Type B pancreatic cell (in vitro differentiated cells): ENCODE measurements around the gene IMMP2L. TPM values are rescaled to one million over a fixed set of nuclear protein-coding genes. Genes with fewer than 3 reads are reported as not detected.
"Not testable (repeated sequence)": the region's sequence is repeated elsewhere in the genome, so short reads cannot be mapped to it uniquely, and the experiment has no call there.

Experiments
- DNase-seq: peaks from one replicate; pipeline ENCODE4 v3.0.0; 2021; ENCODE audit warnings: mixed read lengths; ENCODE audit not compliant: unreplicated experiment; ENCODE audit errors: extremely low spot score
- H3K27ac Mint-ChIP-seq: 2 replicates; pipeline ENCODE4 v1.8.0; 2021; ENCODE audit warnings: mild to moderate bottlenecking, mixed read lengths
- H3K27me3 Mint-ChIP-seq: 2 replicates; pipeline ENCODE4 v1.8.0; 2021; ENCODE audit warnings: mixed read lengths
- H3K36me3 Mint-ChIP-seq: 2 replicates; pipeline ENCODE4 v1.8.0; 2021; ENCODE audit warnings: mixed read lengths
- H3K4me1 Mint-ChIP-seq: one replicate; pipeline ENCODE4 v1.8.0; 2021; ENCODE audit warnings: mixed read lengths; ENCODE audit not compliant: unreplicated experiment
- H3K4me3 Mint-ChIP-seq: 2 replicates; pipeline ENCODE4 v1.8.0; 2021; ENCODE audit warnings: mild to moderate bottlenecking, mixed read lengths
- H3K9me3 Mint-ChIP-seq: 2 replicates; pipeline ENCODE4 v1.8.0; 2021; ENCODE audit warnings: mixed read lengths
- total RNA-seq: library from RNA; stranded (reverse); gene quantifications from 2 replicates; pipeline ENCODE4 v1.2.1, GENCODE V29; 2021; ENCODE audit warnings: low replicate concordance
- TF ChIP-seq, protein P1 (sequence below): fragments of 200-600 bp; sonication (generic); conservative IDR thresholded peaks from 2 replicates; pipeline ENCODE4 v1.5.0; 2021; ENCODE audit warnings: antibody characterized with exemption, mild to moderate bottlenecking

IMMP2L gene
- total RNA-seq, 1 donor from 2014 or later = 23.0 TPM

DNA sequence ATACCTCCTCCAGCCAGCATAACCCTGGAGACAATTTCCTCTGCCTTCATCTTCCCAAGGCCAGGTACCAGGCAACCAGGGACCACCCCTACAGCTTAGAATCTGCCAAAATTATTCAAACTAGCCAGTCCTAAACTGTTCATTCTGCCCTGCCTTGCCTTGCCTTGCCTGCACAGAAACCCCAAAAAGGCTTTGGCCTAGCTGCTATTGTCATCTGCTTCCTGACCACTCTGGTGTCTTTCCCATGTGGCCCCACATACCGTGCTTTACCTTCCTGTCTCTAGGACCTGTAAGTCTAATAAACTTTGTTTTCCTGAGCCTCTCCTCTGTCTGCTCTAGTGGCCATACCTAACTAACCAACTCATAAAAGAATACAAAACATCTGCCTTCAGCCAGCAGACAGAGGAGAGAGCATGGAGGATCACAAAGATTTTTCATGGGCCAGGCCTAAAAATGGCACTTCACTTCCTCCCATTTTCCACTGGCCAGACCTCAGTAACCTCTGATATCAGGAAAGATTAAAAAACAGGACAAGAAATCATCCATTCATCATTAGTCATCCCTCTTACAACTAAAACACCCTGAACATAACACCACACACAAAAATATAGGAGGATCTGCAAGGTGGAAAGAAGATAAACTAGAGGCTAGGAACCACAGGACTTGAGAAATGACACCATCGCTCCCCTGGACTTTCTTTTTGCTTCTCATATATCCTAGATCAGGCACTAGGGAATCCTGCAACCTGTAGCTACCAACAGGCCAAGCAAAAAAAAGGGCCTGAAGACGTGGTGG lies 51.5 kb downstream of the IMMP2L start:
- Mint-ChIP-seq H3K27me3 (no peaks in the 10 kb centered on the region), H3K27ac (no peak overlapping the region), H3K9me3 (peaks cover 5% of the 10 kb centered on the region), H3K4me1 (no peaks in the 10 kb centered on the region), H3K36me3 (peaks cover 8% of the 10 kb centered on the region), H3K4me3 (no peak overlapping the region)
- TF ChIP-seq, protein P1, sequence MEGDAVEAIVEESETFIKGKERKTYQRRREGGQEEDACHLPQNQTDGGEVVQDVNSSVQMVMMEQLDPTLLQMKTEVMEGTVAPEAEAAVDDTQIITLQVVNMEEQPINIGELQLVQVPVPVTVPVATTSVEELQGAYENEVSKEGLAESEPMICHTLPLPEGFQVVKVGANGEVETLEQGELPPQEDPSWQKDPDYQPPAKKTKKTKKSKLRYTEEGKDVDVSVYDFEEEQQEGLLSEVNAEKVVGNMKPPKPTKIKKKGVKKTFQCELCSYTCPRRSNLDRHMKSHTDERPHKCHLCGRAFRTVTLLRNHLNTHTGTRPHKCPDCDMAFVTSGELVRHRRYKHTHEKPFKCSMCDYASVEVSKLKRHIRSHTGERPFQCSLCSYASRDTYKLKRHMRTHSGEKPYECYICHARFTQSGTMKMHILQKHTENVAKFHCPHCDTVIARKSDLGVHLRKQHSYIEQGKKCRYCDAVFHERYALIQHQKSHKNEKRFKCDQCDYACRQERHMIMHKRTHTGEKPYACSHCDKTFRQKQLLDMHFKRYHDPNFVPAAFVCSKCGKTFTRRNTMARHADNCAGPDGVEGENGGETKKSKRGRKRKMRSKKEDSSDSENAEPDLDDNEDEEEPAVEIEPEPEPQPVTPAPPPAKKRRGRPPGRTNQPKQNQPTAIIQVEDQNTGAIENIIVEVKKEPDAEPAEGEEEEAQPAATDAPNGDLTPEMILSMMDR = no peak
- no peak for DNase-seq

DNA sequence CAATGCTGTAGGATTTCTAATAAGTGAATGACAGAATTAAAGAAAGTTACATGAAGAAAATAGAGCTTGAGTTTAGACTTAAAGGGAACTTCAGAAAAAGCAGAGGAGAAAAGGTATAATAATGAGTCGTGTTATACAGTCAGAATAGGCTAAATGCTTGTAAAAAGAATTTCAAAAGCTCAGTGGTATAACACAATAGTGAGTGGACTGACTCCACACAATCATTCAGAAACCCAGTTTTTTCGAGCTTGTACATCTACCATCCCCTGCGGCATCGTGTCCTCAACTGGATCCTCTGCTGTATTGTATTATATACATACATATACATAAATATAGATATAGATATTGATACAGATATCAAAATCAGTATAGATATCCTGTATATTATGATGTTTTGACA lies 52.2 kb downstream of the IMMP2L start:
- TF ChIP-seq, protein P1 = no peak
- H3K4me3 Mint-ChIP-seq = no peak overlapping the region
- H3K36me3 Mint-ChIP-seq = peaks cover 8% of the 10 kb centered on the region
- DNase-seq = no peak
- peaks cover 5% of the 10 kb centered on the region for H3K9me3 Mint-ChIP-seq
- no peaks in the 10 kb centered on the region for H3K4me1 Mint-ChIP-seq
- no peak overlapping the region for H3K27ac Mint-ChIP-seq
- H3K27me3 Mint-ChIP-seq = no peaks in the 10 kb centered on the region

DNA sequence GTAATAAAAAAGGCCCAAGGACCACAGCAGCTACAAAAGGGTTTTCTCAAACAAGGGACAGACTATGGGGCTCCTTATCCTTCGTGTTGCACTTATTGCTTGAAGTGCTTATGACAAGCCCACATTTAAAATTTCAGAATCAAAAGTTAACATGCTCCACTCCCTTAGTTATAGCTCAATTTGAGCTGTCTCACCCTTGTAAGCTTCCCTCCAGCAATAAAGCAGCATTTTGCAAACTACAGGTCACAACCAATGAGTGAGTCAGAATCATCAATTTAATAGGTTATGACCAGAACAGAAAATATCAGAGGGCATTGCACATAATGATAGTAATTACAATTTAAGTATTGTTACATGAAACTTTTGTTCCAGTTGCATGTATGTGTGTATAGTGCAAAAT lies 53.0 kb downstream of the IMMP2L start:
- TF ChIP-seq, protein P1 = no peak
- no peak overlapping the region for H3K27ac Mint-ChIP-seq
- peaks cover 8% of the 10 kb centered on the region for H3K36me3 Mint-ChIP-seq
- H3K9me3 Mint-ChIP-seq = peaks cover 5% of the 10 kb centered on the region
- DNase-seq = no peak
- no peaks in the 10 kb centered on the region for H3K4me1 Mint-ChIP-seq
- no peaks in the 10 kb centered on the region for H3K27me3 Mint-ChIP-seq
- no peak overlapping the region for H3K4me3 Mint-ChIP-seq

DNA sequence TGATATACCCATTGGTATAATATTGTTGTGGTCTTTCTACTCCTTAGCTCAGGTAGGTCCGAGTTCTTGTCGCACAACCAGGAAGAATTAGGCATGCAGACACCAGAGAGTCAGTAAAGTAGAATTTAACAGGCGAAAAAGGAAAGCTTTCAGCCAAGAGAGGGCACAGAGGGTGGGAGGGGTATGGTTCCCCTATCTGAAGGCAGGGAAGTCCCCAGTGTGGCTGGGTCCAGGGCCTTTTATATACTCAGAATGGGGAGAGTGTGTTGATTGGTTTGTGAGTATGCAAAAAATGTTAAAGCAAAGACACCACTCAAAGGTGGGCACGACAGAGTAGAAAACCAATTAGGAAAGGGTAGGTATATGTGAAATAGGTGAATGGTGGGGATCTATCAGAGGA lies 53.9 kb downstream of the IMMP2L start:
- Mint-ChIP-seq H3K27ac (no peak overlapping the region), H3K27me3 (no peaks in the 10 kb centered on the region), H3K4me3 (no peak overlapping the region), H3K4me1 (no peaks in the 10 kb centered on the region), H3K36me3 (peaks cover 8% of the 10 kb centered on the region), H3K9me3 (peaks cover 5% of the 10 kb centered on the region)
- DNase-seq = no peak
- TF ChIP-seq, protein P1 = no peak

DNA sequence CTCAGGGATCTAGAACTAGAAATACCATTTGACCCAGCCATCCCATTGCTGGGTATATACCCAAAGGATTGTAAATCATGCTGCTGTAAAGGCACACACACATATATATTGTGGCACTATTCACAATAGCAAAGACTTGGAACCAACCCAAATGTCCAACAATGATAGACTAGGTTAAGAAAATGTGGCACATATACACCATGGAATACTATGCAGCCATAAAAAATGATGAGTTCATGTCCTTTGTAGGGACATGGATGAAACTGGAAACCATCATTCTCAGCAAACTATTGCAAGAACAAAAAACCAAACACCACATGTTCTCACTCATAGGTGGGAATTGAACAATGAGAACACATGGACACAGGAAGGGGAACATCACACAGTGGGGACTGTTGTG lies 56.9 kb downstream of the IMMP2L start:
- not testable (repeated sequence) for H3K9me3 Mint-ChIP-seq, H3K27me3 Mint-ChIP-seq, H3K4me1 Mint-ChIP-seq, H3K4me3 Mint-ChIP-seq, DNase-seq, H3K27ac Mint-ChIP-seq, H3K36me3 Mint-ChIP-seq

DNA sequence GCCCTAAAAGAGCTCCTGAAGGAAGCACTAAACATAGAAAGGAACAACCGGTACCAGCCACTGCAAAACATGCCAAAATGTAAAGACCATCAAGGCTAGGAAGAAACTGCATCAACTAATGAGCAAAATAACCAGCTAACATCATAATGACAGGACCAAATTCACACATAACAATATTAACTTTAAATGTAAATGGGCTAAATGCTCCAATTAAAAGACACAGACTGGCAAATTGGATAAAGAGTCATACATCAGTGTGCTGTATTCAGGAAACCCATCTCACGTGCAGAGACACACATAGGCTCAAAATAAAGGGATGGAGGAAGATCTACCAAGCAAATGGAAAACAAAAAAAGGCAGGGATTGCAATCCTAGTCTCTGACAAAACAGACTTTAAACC lies 60.5 kb downstream of the IMMP2L start:
- H3K9me3 Mint-ChIP-seq, H3K27me3 Mint-ChIP-seq, H3K4me1 Mint-ChIP-seq, DNase-seq, H3K4me3 Mint-ChIP-seq, H3K27ac Mint-ChIP-seq, H3K36me3 Mint-ChIP-seq: not testable (repeated sequence)
